ENCODE data around the gene ZBED4.
A peak's percentile ranks its signal among the peaks of the same experiment; 100 is the strongest.

Gene ZBED4

GRCh38 chr22:49873228-49873940 is 19.7 kb downstream of the ZBED4 start:
- Mint-ChIP-seq H3K27me3 (ENCODE audit: low read depth, poor library complexity) (peaks cover 5% of the 10 kb centered on the region), H3K36me3 (ENCODE audit: low read depth) (peaks cover 88% of the 10 kb centered on the region), H3K4me1 (no peaks in the 10 kb centered on the region), H3K27ac (no peak overlapping the region), H3K9me3 (peaks cover 84% of the 10 kb centered on the region), H3K4me3 (no peak overlapping the region)
- no peak for DNase-seq
- no peak for TF ChIP-seq CTCF (IDR thresholded peaks at IDR 0.05)

GRCh38 chr22:49877642-49878041 is 24.0 kb downstream of the ZBED4 start:
- TF ChIP-seq CTCF (IDR thresholded peaks at IDR 0.05): no peak

GRCh38 chr22:49878206-49878605 is 24.6 kb downstream of the ZBED4 start:
- TF ChIP-seq CTCF (IDR thresholded peaks at IDR 0.05): no peak
- Mint-ChIP-seq H3K4me1 (no peaks in the 10 kb centered on the region), H3K36me3 (ENCODE audit: low read depth) (peaks cover 94% of the 10 kb centered on the region), H3K4me3 (no peak overlapping the region), H3K27me3 (ENCODE audit: low read depth, poor library complexity) (no peaks in the 10 kb centered on the region), H3K9me3 (peaks cover 91% of the 10 kb centered on the region), H3K27ac (no peak overlapping the region)
- no peak for DNase-seq

More at GRCh38 chr22:49877642-49878041, 24.0 kb downstream of the ZBED4 start:
- Mint-ChIP-seq H3K9me3 (peaks cover 89% of the 10 kb centered on the region), H3K27me3 (ENCODE audit: low read depth, poor library complexity) (no peaks in the 10 kb centered on the region), H3K4me1 (no peaks in the 10 kb centered on the region), H3K27ac (no peak overlapping the region), H3K4me3 (no peak overlapping the region), H3K36me3 (ENCODE audit: low read depth) (peaks cover 93% of the 10 kb centered on the region)
- no peak for DNase-seq

- H3K4me3 Mint-ChIP-seq: no peak overlapping the region
- DNase-seq: no peak
- no peak for TF ChIP-seq CTCF (IDR thresholded peaks at IDR 0.05)
- H3K27ac Mint-ChIP-seq: peak overlapping the region; percentile 42
- no peaks in the 10 kb centered on the region for H3K27me3 Mint-ChIP-seq (ENCODE audit: low read depth, poor library complexity)
- H3K9me3 Mint-ChIP-seq: peaks cover 94% of the 10 kb centered on the region
- no peaks in the 10 kb centered on the region for H3K4me1 Mint-ChIP-seq
- H3K36me3 Mint-ChIP-seq (ENCODE audit: low read depth): peaks cover 95% of the 10 kb centered on the region
Observed at GRCh38 chr22:49879871-49880270, 26.2 kb downstream of the ZBED4 start.

GRCh38 chr22:49880281-49880680 is 26.6 kb downstream of the ZBED4 start:
- Mint-ChIP-seq H3K9me3 (peaks cover 94% of the 10 kb centered on the region), H3K36me3 (ENCODE audit: low read depth) (peaks cover 95% of the 10 kb centered on the region), H3K27ac (peak overlapping the region; percentile 42)

More at GRCh38 chr22:49880281-49880680, 26.6 kb downstream of the ZBED4 start:
- TF ChIP-seq CTCF (IDR thresholded peaks at IDR 0.05): no peak
- H3K27me3 Mint-ChIP-seq (ENCODE audit: low read depth, poor library complexity): no peaks in the 10 kb centered on the region
- no peaks in the 10 kb centered on the region for H3K4me1 Mint-ChIP-seq
- no peak overlapping the region for H3K4me3 Mint-ChIP-seq
- DNase-seq: no peak
